GM18508 (cell line): ENCODE measurements around the gene CORO2B.

Experiments
- ATAC-seq: cut with Tn5 transposase; IDR thresholded peaks from one replicate; pipeline ENCODE4 v1.9.1; 2021; ENCODE audit warnings: moderate number of reproducible peaks; ENCODE audit not compliant: insufficient read depth, unreplicated experiment

Gene CORO2B

DNA sequence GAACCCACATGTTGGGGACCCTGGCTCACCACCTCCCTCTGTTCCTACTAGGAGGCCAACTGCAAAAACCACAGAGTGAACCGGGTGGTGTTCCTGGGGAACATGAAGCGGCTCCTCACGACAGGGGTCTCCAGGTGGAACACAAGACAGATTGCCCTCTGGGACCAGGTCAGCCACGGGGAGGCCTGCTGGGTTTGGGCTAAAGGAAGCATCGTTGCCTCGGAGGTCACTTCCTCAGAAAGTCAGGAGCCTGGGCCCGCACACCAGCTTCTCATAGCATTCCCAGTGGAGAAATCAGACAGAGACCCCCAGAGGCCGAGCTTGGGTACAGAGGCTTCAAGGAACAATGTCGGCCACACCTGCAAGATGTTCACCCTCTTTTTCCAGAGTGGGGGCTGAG is 135.1 kb downstream of the CORO2B start:
- ATAC-seq: no peak

GRCh38 chr15:68715111-68715510 is 136.3 kb downstream of the CORO2B start:
- no peak for ATAC-seq

DNA sequence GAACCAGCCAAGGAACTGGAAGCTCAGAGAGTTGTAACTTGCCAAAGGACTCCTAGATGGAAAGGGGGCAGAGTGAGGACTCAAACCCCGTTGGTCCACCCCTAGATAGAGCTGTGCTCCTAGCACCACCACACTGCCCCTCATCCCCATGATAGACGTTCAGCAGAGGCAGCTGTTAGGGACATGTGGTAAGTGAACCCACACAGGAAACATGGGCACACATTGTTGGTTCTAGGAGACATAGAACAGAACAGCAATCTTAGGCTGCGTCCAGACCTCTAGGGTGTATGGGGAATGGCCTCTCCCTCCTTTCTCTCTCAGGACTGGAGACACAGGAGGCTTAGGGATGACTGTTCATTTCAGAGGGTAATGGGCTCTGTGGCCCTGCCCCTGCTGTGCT is 139.2 kb downstream of the CORO2B start:
- no peak for ATAC-seq

DNA sequence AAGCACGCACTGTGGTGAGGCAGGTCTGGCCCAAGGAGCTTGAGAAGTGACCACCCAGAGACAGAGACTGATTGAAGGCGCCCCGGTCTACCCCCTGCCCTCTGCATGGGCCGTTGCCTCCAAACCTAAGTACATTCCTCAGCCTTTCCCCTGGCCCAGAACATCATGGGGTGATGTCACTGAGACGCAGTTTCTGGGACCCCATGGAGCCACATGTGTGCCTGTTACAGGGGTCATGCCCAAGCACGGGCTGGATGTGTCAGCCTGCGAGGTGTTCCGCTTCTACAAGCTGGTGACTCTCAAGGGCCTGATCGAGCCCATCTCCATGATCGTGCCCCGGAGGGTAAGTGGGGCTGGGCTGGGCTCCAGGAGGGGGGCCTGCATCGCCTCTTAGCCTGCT is 139.7 kb downstream of the CORO2B start:
- ATAC-seq: no peak

DNA sequence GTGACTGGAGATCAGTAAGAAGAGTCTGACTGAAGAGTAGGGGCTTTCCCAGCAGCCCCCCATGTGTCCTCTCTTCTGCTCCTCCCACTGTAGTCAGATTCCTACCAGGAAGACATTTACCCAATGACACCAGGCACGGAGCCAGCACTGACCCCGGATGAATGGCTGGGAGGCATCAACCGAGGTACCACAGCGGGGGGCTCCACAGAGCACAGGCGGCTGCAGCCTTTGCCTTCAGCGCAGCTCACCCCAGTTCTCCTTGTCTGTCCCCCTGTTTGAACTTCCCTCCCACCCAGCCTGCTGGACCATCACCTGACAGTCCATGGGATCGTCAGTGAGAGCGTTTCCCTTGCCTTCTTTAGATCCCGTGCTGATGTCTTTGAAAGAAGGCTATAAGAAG is 140.3 kb downstream of the CORO2B start:
- ATAC-seq: no peak

DNA sequence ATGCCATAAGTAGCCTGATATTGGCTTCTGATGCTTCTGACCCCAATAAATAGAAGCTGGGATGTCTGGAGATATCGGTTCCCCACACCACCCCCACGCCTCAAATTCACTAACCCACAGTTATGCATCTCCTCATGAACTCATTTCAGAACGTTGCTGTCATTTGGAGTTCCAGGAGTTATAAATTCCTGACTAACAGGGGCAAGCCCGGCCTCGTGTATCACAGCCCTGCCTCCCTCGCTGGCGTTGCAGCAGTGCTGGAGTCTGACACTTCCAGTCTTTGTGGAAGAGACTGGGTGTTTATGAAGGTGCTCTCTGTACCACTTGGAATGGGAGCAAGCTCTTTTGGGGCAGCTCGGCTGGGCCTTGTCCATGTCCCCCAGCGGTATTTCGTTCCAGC is 140.9 kb downstream of the CORO2B start:
- no peak for ATAC-seq

DNA sequence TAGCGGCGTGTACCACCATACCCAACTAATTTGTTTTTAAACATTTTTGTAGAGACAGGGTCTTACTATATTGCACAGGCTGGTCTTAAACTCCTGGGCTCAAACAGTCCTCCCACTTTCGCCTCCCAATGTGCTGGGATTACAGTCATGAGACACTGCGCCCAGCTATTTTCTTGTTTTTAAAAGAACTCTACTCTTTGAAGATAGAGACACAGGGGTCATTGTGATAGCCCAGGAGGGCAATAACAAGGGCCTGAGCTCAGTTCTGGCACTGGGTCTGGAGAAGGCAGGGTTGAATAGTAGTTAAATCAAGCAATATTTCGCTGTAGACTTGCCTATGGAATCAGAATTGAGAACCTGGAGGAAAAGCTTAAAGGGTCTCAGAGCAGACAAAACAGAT is 143.1 kb downstream of the CORO2B start:
- ATAC-seq: no peak

- no peak for ATAC-seq
Measured at GRCh38 chr15:68725736-68726135, 146.9 kb downstream of the CORO2B start.

DNA sequence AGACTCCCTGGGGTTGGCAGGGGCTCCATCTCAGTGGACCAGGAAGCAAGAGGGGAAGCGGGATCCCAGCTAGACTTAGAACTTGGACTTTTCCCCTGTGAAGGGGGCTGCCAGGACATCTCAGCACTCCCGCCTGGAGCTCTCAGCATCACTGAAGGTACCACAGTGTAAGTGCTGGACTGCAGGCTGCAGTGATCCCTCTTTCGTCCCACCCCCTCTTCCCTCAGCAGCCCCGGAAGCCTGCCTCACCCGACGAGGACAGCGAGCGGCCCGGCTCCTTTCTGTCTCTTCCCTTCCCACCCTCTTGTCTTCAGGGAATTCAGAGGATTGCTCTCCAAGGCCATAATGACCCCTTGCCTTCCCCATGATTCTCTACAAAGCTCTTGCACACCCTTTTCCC is 147.5 kb downstream of the CORO2B start:
- ATAC-seq: no peak

DNA sequence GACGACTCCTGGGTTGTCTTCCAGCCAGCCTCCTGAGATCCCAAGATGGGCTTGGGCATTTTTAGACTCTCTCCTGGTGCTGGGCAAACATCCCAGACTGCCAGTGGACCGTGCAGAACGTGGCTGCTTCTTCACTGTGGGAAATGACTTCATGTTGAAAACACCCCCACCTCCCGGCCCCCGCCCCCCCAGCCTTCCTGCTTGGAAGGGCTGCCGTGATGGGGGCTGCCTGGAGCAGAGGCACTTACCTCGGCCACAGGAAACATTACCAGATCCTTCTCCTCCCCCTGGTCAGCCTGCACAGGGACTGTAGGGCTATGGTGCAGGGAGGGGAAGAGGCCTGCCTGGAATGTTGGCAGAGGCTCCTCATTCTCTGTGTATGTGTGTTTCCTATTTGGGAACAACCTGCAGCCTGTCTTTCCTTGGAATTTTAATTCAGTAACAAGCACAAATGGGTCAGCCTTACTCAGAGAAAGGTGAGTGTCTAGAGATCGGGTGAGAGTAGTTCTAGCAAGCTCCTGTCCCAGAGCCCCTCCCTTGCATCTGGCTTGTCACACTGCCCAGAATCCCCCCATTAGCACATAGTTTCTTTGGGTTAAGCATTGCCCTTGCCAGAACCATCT is 151.1 kb downstream of the CORO2B start:
- ATAC-seq: no peak

DNA sequence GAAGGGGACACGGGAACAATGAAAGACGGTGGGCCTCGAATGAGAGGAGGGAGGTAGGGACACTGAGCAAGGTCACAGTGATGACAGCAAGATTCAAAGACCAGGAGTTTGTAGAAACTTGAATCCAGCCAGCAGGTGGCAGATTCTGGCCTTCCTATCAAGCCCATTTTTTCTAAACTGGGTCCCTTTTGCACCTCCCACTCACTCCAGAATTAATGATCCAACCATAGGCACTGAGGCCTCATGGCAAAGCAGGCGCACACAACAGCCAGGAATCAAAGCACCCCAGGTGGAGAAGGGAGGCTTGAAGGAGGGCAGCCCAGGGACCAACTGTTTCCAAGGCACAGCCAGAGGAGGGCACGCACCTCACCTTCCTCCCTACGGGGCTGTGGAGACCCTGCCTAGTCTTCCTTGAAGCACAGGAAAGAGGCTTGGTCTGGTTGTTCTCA is 151.7 kb downstream of the CORO2B start:
- ATAC-seq: no peak

GRCh38 chr15:68730976-68731897 is 152.4 kb downstream of the CORO2B start:
- no peak for ATAC-seq

- ATAC-seq: no peak
Measured at GRCh38 chr15:68732451-68732850, 153.7 kb downstream of the CORO2B start.

GRCh38 chr15:68733666-68734065 is 154.9 kb downstream of the CORO2B start:
- ATAC-seq: no peak

DNA sequence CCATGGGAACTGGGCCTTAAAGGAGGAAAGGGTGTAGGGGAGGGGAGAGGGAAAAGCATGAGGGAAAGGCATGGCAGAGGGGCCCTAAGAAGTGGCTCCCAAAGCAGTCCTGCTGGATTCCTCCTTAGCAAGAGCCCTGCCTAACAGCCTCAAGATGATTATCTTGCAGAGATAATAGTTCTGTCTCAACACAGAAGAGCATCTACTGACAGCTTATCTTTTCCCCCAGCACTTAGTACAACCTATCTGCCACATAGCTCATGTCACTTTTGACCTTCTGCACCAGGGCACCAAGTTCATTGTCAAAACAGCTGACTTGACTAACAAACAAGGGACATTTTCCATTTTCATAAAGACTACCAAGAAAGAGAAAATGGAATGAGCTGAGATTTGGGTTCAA is 155.6 kb downstream of the CORO2B start:
- no peak for ATAC-seq

GRCh38 chr15:68734881-68735280 is 156.1 kb downstream of the CORO2B start:
- ATAC-seq: no peak

GRCh38 chr15:68735610-68736009 is 156.8 kb downstream of the CORO2B start:
- ATAC-seq: no peak

DNA sequence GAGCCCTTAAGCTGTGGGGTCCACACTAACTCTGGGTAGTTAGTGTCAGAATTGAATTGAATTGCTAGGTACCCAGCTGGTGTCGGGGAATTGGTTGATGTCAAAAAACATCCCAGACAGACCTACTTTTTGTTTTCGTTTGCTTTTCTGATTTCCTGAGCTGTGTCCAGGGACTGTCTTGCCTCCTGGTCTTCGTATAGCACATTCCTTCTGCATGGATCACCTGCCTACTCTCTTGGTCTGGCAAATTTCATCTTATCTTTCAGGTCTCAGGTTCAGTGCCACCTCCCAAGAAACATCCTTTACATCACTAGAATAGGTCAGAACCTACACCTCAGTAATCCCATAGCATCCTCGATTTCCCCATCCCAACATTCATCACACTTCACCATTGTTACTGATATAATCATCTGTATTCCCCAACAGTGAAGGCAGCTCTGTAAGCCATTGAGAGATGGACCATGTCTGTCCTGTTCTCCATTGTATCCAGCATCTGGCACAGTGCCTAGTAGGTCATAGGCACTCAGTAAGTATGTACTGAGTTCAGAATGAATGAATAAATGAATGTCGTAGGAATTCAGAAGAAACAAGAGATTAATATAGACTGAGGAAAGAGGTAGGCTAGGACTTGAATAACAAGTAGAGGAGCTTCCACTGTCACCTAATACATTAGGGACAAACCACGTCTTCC is 160.7 kb downstream of the CORO2B start:
- no peak for ATAC-seq

DNA sequence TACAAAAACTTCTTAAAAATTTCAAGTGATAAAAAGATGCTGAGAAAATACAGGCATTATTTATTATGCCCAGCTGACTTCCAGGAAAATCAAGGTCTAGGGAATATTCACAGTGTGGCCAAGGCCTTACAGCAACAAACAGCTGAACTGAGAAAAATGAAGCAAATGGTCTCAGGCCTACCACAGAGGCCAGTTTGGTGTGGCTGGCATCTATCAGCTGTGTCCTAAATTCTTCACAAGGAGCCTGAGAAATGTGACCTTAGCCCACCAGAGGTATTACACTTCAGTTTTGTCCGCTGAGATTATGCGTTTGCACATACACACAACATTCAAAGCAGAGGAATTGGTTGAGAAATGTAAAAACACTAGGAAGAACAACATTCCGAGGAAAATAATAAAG is 164.5 kb downstream of the CORO2B start:
- ATAC-seq: no peak

GRCh38 chr15:68749365-68749764 is 170.6 kb downstream of the CORO2B start:
- no peak for ATAC-seq

- ATAC-seq: no peak
Measured at GRCh38 chr15:68749793-68750192, 171.0 kb downstream of the CORO2B start.
